Breast epithelium (tissue), 4 donors: Measurements from ENCODE around the gene LIPJ. TPM values are rescaled to one million over a fixed set of nuclear protein-coding genes. Genes with fewer than 3 reads are reported as not detected.

Experiments used
- DNase-seq, 2 donors: peaks; one replicate each; pipeline ENCODE4 v3.0.0-alpha.2; 2019; ENCODE audit warnings: low spot score in 2 of 2
- H3K27ac ChIP-seq, 2 donors: fragments of 200-600 bp; sonication (generic) in 1 of 2; one replicate each; pipeline ENCODE4 v1.5.1; 2016 to 2019; ENCODE audit warnings: mild to moderate bottlenecking in 1 of 2
- H3K27me3 ChIP-seq, 2 donors: fragments of 200-600 bp; sonication (generic) in 1 of 2; one replicate each; pipeline versions ENCODE4 v1.5.1 to v1.6.0; 2017 to 2019; ENCODE audit warnings: control low read depth in 1 of 2, mild to moderate bottlenecking in 1 of 2
- H3K36me3 ChIP-seq: fragments of 200-600 bp; one replicate; pipeline ENCODE4 v1.5.1; 2019
- H3K4me1 ChIP-seq, 2 donors: fragments of 200-600 bp; sonication (generic); one replicate each; pipeline ENCODE4 v1.5.1; 2016 to 2019; ENCODE audit warnings: control low read depth in 1 of 2
- H3K4me3 ChIP-seq, 3 donors: fragments of 200-600 bp; sonication (generic); 1 replicate in 2 of 3; 2 replicates in 1 of 3; pipeline ENCODE4 v1.5.1; 2016 to 2019; ENCODE audit warnings: mild to moderate bottlenecking in 3 of 3, moderate library complexity in 2 of 3
- H3K9me3 ChIP-seq, 2 donors: fragments of 200-600 bp; sonication (generic) in 1 of 2; one replicate each; pipeline ENCODE4 v1.5.1; 2016 to 2019; ENCODE audit warnings: control low read depth in 1 of 2
- intact Hi-C: fragments of 100-400 bp; cut with DNase I; formaldehyde crosslinking; loops from one replicate; pipeline ENCODE4 v1.15.1; 2023; ENCODE audit warnings: low total_unique reads
- total RNA-seq, 3 donors: library from RNA; depleted of rRNA; stranded (reverse); fragments of >200 nt; gene quantifications; one replicate each; pipeline ENCODE4 v1.1.0, GENCODE V29; 2016
- TF ChIP-seq, protein P1 (sequence below), 3 donors: fragments of 450-650 bp; IDR thresholded peaks; one replicate each; pipeline ENCODE4 v1.5.1; 2016 to 2017; ENCODE audit warnings: antibody characterized with exemption in 3 of 3, mild to moderate bottlenecking in 3 of 3, moderate library complexity in 3 of 3

Gene LIPJ
- total RNA-seq, 3 donors from 2014 or later, result 0.32 to 2.5 (median 0.33) TPM

DNA sequence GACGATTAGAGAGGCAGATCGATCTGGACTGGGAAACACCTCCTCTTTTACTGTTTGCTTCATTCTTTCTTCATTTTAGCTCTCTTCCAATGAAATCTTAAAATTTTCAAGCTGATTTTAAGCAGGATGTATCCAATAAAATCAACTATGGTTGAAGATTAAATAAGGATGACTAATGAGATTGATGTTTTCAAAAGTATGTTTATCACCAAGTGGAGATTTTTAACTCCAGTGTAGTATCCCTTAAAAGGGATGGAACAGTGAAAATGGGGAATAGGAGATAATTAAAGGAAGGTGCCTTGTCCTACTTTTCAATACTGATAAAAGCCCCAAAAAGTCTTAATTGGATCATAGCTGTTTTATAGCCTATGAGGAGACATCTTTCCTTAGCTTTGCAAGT lies 66.1 kb downstream of the LIPJ start:
- TF ChIP-seq, protein P1, sequence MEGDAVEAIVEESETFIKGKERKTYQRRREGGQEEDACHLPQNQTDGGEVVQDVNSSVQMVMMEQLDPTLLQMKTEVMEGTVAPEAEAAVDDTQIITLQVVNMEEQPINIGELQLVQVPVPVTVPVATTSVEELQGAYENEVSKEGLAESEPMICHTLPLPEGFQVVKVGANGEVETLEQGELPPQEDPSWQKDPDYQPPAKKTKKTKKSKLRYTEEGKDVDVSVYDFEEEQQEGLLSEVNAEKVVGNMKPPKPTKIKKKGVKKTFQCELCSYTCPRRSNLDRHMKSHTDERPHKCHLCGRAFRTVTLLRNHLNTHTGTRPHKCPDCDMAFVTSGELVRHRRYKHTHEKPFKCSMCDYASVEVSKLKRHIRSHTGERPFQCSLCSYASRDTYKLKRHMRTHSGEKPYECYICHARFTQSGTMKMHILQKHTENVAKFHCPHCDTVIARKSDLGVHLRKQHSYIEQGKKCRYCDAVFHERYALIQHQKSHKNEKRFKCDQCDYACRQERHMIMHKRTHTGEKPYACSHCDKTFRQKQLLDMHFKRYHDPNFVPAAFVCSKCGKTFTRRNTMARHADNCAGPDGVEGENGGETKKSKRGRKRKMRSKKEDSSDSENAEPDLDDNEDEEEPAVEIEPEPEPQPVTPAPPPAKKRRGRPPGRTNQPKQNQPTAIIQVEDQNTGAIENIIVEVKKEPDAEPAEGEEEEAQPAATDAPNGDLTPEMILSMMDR (IDR thresholded peaks at IDR 0.05), result no peak
- no peak overlapping the region for H3K27ac ChIP-seq
- H3K36me3 ChIP-seq, result no peaks in the 10 kb centered on the region
- no peaks in the 10 kb centered on the region for H3K9me3 ChIP-seq
- intact Hi-C loops, result no loop called here
- no peak overlapping the region for H3K4me3 ChIP-seq
- no peaks in the 10 kb centered on the region for H3K4me1 ChIP-seq
- DNase-seq, result no peak
- H3K27me3 ChIP-seq, result no peaks in the 10 kb centered on the region

Other genes with a start within 250 kb of the LIPJ start
- gene RNLS, start 3.4 kb upstream of the LIPJ start, total RNA-seq, result 10 to 100 TPM; 27.9 to 32.1 (median 29.1) TPM
- gene LIPF, start 77.7 kb downstream of the LIPJ start, total RNA-seq, result not detected
- 1 to 10 TPM in 1 of 3 donors, under 1 TPM in 1, not detected in 1; 0.66 to 3.2 TPM for gene LIPK, start 119.5 kb downstream of the LIPJ start, total RNA-seq
- not detected for gene LIPN, start 173.3 kb downstream of the LIPJ start, total RNA-seq
- gene LIPM, start 216.0 kb downstream of the LIPJ start, total RNA-seq, result not detected